Memory B cell (primary cell): ENCODE results near the gene MYBL2.

Source experiments
- ATAC-seq: fragments of 150-1000 bp; cut with Tn5 transposase; 2 replicates; pipeline ENCODE4 v1.10.0; 2021; ENCODE audit warnings: low read depth, mild to moderate bottlenecking, moderate library complexity
- DNase-seq, 2 donors: peaks; one replicate each; pipeline ENCODE4 v3.0.0; 2022; ENCODE audit warnings: low spot score in 2 of 2
- H3K27ac Mint-ChIP-seq: one replicate; pipeline ENCODE4 v1.8.0; 2022; ENCODE audit warnings: mild to moderate bottlenecking, moderate library complexity, mixed read lengths
- H3K27me3 Mint-ChIP-seq: one replicate; pipeline ENCODE4 v1.8.0; 2022; ENCODE audit warnings: mixed read lengths
- H3K36me3 Mint-ChIP-seq: one replicate; pipeline ENCODE4 v1.8.0; 2022; ENCODE audit warnings: mild to moderate bottlenecking, mixed read lengths
- H3K4me1 Mint-ChIP-seq: one replicate; pipeline ENCODE4 v1.8.0; 2022; ENCODE audit warnings: mixed read lengths
- H3K4me3 Mint-ChIP-seq: one replicate; pipeline ENCODE4 v1.8.0; 2022; ENCODE audit warnings: mild to moderate bottlenecking, moderate library complexity, mixed read lengths
- H3K9me3 Mint-ChIP-seq: one replicate; pipeline ENCODE4 v1.8.0; 2022; ENCODE audit warnings: mixed read lengths

MYBL2 gene

DNA sequence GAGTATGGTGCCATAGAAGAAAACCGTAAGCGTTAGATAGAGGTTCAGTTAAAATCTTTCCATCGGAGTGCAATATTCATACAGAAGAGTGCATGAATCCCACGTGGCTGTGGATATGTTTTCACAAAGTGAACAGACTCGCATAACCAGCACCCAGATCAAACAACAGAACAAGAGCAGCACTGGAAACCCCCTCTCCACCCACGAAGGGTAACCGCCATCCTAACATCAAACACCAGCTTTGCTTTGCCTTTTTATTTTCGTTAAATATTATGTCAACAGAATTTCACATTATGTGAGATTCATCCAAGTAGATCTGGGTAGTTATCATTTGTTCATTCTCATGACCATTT is 55.2 kb downstream of the MYBL2 start:
- Mint-ChIP-seq H3K27me3 (no peaks in the 10 kb centered on the region), H3K27ac (no peak overlapping the region), H3K4me3 (peak overlapping the region; percentile 14), H3K36me3 (no peaks in the 10 kb centered on the region), H3K9me3 (peaks cover 1% of the 10 kb centered on the region), H3K4me1 (peaks cover 9% of the 10 kb centered on the region)
- DNase-seq: no peak
- peak; percentile 60 for ATAC-seq

DNA sequence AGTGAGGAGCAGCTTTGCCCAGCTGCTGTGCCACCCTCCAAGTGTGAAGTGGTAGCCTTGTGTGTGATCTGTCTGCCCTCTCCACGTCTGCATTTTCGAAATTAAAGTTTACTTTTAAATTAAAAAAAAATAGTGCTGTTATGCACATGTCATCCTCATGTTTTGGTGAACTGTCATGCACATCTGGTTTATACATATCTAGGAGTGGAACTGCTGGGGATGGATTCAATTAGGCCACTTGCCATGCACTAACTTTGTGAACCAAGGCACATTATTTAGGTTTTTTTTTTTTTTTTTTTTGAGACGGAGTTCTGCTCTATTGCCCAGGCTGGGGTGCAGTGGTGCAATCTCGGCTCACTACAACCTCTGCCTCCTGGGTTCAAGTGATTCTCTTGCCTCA is 56.3 kb downstream of the MYBL2 start:
- Mint-ChIP-seq H3K4me3 (no peak overlapping the region), H3K27ac (no peak overlapping the region), H3K36me3 (no peaks in the 10 kb centered on the region), H3K4me1 (peaks cover 12% of the 10 kb centered on the region), H3K27me3 (no peaks in the 10 kb centered on the region), H3K9me3 (peaks cover 1% of the 10 kb centered on the region)
- DNase-seq (no peak), ATAC-seq (no peak)

- no peak for ATAC-seq
- no peak for DNase-seq
- H3K36me3 Mint-ChIP-seq: no peaks in the 10 kb centered on the region
- H3K9me3 Mint-ChIP-seq: peaks cover 1% of the 10 kb centered on the region
- H3K27me3 Mint-ChIP-seq: no peaks in the 10 kb centered on the region
- no peak overlapping the region for H3K27ac Mint-ChIP-seq
- no peak overlapping the region for H3K4me3 Mint-ChIP-seq
- H3K4me1 Mint-ChIP-seq: peaks cover 18% of the 10 kb centered on the region
Measured at GRCh38 chr20:43723735-43724134, 56.8 kb downstream of the MYBL2 start.

- Mint-ChIP-seq H3K36me3 (no peaks in the 10 kb centered on the region), H3K27ac (no peak overlapping the region), H3K4me3 (no peak overlapping the region), H3K4me1 (peaks cover 20% of the 10 kb centered on the region), H3K27me3 (no peaks in the 10 kb centered on the region), H3K9me3 (no peaks in the 10 kb centered on the region)
- no peak for DNase-seq
- ATAC-seq: no peak
Measured at GRCh38 chr20:43724383-43724782, 57.5 kb downstream of the MYBL2 start.

- Mint-ChIP-seq H3K4me3 (no peak overlapping the region), H3K27me3 (no peaks in the 10 kb centered on the region), H3K9me3 (no peaks in the 10 kb centered on the region), H3K36me3 (no peaks in the 10 kb centered on the region), H3K27ac (no peak overlapping the region), H3K4me1 (peaks cover 20% of the 10 kb centered on the region)
- ATAC-seq (no peak), DNase-seq (no peak)
Measured at GRCh38 chr20:43725666-43726065, 58.8 kb downstream of the MYBL2 start.

- Mint-ChIP-seq H3K9me3 (no peaks in the 10 kb centered on the region), H3K4me3 (no peak overlapping the region), H3K27ac (no peak overlapping the region), H3K36me3 (no peaks in the 10 kb centered on the region), H3K27me3 (no peaks in the 10 kb centered on the region), H3K4me1 (peaks cover 20% of the 10 kb centered on the region)
- ATAC-seq (no peak), DNase-seq (no peak)
Measured at GRCh38 chr20:43726333-43726732, 59.4 kb downstream of the MYBL2 start.

GRCh38 chr20:43726811-43727338 is 60.0 kb downstream of the MYBL2 start, which contains the start of gene GTSF1L:
Gene GTSF1L, minus strand, starts transcription at chr20:43727002. Its CDS starts 308 bp downstream, at chr20:43726694.
- ATAC-seq: no peak
- Mint-ChIP-seq H3K27me3 (no peaks in the 10 kb centered on the region), H3K27ac (no peak within 1 kb of the TSS), H3K36me3 (no peaks in the 10 kb centered on the region), H3K4me3 (no peak within 1 kb of the TSS), H3K9me3 (no peaks in the 10 kb centered on the region), H3K4me1 (peaks cover 20% of the 10 kb centered on the region)
- DNase-seq: no peak

- peak; percentile 94 for ATAC-seq
Measured at GRCh38 chr20:43727980-43728590, 61.2 kb downstream of the MYBL2 start.

DNA sequence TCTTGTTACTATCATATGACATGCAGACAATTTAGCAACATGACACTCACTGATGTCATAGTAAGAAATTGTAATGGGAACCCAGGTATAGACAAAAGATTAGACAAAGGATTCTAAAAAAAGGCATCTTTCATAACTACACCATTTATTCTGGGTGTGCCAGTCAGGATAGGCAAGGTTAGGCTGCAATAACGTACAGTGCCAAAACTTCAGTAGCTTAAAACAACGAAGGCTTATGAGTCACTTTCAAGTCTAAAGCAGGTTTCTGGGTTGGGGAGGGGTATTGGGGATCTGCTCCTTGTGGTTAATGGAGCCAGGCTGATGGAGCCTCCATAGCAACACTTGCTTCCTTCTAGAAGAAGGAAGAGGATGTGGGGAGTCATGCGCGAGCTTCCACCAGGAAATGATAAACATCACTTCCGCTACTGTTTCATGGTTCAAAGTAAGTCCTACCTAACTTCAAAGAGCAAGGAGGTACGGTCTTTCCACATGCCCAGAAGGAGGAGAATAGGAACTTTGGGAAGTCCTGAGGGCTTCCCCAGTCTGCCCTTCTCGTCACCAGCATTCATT is 61.9 kb downstream of the MYBL2 start:
- peaks cover 26% of the 10 kb centered on the region for H3K4me1 Mint-ChIP-seq
- peak overlapping the region; percentile 58 for H3K27ac Mint-ChIP-seq
- DNase-seq: no peak
- no peak for ATAC-seq
- peak overlapping the region; percentile 16 for H3K4me3 Mint-ChIP-seq
- no peaks in the 10 kb centered on the region for H3K9me3 Mint-ChIP-seq
- H3K27me3 Mint-ChIP-seq: no peaks in the 10 kb centered on the region
- no peaks in the 10 kb centered on the region for H3K36me3 Mint-ChIP-seq

More at GRCh38 chr20:43727980-43728590, 61.2 kb downstream of the MYBL2 start:
- DNase-seq: peak in 1 of 2 donors; percentile 33
- no peaks in the 10 kb centered on the region for H3K36me3 Mint-ChIP-seq
- H3K4me3 Mint-ChIP-seq: peak overlapping the region; percentile 16
- H3K27me3 Mint-ChIP-seq: no peaks in the 10 kb centered on the region
- peak overlapping the region; percentile 58 for H3K27ac Mint-ChIP-seq
- H3K9me3 Mint-ChIP-seq: no peaks in the 10 kb centered on the region
- H3K4me1 Mint-ChIP-seq: peaks cover 22% of the 10 kb centered on the region

DNA sequence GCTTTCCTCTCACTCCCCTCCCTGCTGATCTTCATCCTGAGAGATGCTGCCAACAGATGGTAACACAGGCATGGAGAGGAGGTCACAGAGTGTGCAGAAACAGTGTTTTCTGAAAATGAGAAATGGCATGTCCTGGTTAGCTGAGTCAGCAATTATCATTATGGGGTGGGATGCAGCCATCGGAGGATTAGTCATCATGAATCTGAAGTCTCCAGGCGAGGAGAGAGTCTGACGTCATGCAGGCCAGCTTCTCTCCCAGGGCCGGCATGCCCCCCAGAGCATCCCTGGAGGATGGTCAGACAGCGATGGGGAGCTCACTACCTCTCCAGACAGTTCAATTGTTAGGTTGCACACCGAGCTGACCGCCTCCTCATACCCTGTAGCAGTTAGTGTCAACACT is 64.6 kb downstream of the MYBL2 start:
- Mint-ChIP-seq H3K27ac (no peak overlapping the region), H3K4me1 (peaks cover 26% of the 10 kb centered on the region), H3K4me3 (no peak overlapping the region), H3K9me3 (peaks cover 1% of the 10 kb centered on the region), H3K36me3 (no peaks in the 10 kb centered on the region), H3K27me3 (no peaks in the 10 kb centered on the region)
- ATAC-seq (no peak), DNase-seq (no peak)

GRCh38 chr20:43731927-43732326 is 65.0 kb downstream of the MYBL2 start:
- no peak overlapping the region for H3K27ac Mint-ChIP-seq
- DNase-seq (no peak), ATAC-seq (no peak)
- H3K4me3 Mint-ChIP-seq: no peak overlapping the region
- no peaks in the 10 kb centered on the region for H3K36me3 Mint-ChIP-seq
- no peaks in the 10 kb centered on the region for H3K27me3 Mint-ChIP-seq
- peaks cover 26% of the 10 kb centered on the region for H3K4me1 Mint-ChIP-seq
- H3K9me3 Mint-ChIP-seq: peaks cover 1% of the 10 kb centered on the region

DNA sequence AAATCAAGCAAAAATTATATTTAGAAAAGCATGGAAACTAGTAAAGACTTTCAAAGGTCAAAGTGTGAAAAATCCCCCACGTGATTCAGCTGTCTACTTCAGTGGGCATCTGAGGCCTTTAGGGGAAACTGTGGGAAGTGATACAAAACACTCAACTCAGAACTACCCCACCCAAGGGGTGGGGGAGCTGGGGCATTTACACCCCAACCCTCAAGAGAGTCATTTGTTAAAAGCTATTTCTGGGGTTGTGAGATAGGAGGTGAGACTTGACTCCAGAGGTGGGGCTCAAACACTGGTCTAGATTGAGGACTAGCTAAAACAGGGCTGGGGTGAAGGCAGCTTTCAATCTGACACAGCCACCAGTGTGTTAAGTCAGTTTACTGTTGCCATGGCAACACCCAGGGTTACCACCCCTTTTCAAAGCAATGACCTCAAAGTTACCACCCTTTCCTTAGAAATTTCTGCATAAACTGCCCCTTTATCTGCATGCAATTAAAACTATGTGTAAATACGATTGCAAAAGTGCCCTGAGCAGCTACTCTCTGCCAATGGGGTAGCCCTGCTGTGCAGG is 69.8 kb downstream of the MYBL2 start:
- Mint-ChIP-seq H3K4me3 (no peak overlapping the region), H3K36me3 (no peaks in the 10 kb centered on the region), H3K27me3 (no peaks in the 10 kb centered on the region), H3K9me3 (peaks cover 1% of the 10 kb centered on the region), H3K27ac (no peak overlapping the region), H3K4me1 (peaks cover 17% of the 10 kb centered on the region)
- DNase-seq (no peak), ATAC-seq (peak; percentile 61)

- no peak for DNase-seq
- Mint-ChIP-seq H3K36me3 (no peaks in the 10 kb centered on the region), H3K27ac (no peak overlapping the region), H3K9me3 (peaks cover 1% of the 10 kb centered on the region), H3K4me1 (peaks cover 12% of the 10 kb centered on the region), H3K4me3 (no peak overlapping the region), H3K27me3 (no peaks in the 10 kb centered on the region)
- no peak for ATAC-seq
Measured at GRCh38 chr20:43737925-43738324, 71.0 kb downstream of the MYBL2 start.

DNA sequence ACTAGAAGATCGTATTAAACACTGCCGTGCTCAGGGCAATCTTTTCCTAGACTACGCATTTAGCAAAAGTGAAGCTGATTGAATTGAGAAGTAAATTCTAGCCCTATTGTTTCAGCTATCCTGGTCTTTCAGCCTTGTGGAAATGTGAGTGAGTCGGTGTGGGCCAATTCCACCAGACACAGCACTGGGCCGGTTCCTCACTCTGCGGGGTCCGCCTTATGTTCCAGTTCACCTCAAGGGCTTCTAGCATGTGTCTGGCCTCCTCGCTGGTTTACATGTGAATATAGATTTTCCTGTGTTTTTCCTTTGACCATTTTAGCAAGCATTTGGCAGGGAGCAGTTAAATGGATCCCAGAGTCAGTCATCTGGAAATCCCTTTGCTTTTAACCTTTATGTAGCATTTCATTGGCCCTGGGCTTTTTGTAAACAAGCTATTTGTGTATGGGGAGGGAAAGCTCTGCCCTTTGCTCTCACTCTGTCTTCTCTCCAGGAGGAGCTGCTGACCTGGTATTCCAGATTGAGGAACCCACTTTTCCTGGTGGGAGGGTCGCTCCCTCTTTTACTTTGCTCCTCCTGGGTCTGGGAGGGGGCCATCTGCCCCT is 72.3 kb downstream of the MYBL2 start:
- H3K27ac Mint-ChIP-seq: no peak overlapping the region
- ATAC-seq: no peak
- H3K4me3 Mint-ChIP-seq: no peak overlapping the region
- no peaks in the 10 kb centered on the region for H3K27me3 Mint-ChIP-seq
- H3K9me3 Mint-ChIP-seq: peaks cover 1% of the 10 kb centered on the region
- H3K36me3 Mint-ChIP-seq: no peaks in the 10 kb centered on the region
- DNase-seq: no peak
- peaks cover 2% of the 10 kb centered on the region for H3K4me1 Mint-ChIP-seq
